ENCODE results near the gene PIGS.

The PIGS gene

GRCh38 chr17:28506763-28507487, 64.4 kb downstream of the PIGS start:
- DNase-seq (ENCODE audit: low read depth in 2 of 2): no peak

- no peak for DNase-seq (ENCODE audit: low read depth in 2 of 2)
Observed at GRCh38 chr17:28505986-28506665, 65.2 kb downstream of the PIGS start, which contains the start of gene FOXN1. FOXN1 (plus strand) TSS chr17:28506348; CDS start chr17:28523970, 17,622 bp downstream.

- DNase-seq (ENCODE audit: low read depth in 2 of 2): no peak
Observed at GRCh38 chr17:28503420-28503819, 67.9 kb downstream of the PIGS start.
